Measurements from ENCODE around the gene AEN.

GRCh38 chr15:88631464-88632028 is 10.4 kb downstream of the AEN start:
- TF ChIP-seq, protein P1, sequence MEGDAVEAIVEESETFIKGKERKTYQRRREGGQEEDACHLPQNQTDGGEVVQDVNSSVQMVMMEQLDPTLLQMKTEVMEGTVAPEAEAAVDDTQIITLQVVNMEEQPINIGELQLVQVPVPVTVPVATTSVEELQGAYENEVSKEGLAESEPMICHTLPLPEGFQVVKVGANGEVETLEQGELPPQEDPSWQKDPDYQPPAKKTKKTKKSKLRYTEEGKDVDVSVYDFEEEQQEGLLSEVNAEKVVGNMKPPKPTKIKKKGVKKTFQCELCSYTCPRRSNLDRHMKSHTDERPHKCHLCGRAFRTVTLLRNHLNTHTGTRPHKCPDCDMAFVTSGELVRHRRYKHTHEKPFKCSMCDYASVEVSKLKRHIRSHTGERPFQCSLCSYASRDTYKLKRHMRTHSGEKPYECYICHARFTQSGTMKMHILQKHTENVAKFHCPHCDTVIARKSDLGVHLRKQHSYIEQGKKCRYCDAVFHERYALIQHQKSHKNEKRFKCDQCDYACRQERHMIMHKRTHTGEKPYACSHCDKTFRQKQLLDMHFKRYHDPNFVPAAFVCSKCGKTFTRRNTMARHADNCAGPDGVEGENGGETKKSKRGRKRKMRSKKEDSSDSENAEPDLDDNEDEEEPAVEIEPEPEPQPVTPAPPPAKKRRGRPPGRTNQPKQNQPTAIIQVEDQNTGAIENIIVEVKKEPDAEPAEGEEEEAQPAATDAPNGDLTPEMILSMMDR (IDR thresholded peaks at IDR 0.05) = no peak
- no peak for TF ChIP-seq POLR2A (IDR thresholded peaks at IDR 0.05)

Data from testis (tissue), 2 donors.